ENCODE results near the gene ZCCHC10. TPM values are rescaled to one million over a fixed set of nuclear protein-coding genes. Genes with fewer than 3 reads are reported as not detected.
"Not testable (repeated sequence)": the region's sequence is repeated elsewhere in the genome, so short reads cannot be mapped to it uniquely, and the experiment has no call there.

Gene ZCCHC10
- total and polyA plus RNA-seq, 8 donors = 20.7 to 34.6 (median 29.2) TPM

GRCh38 chr5:133034064-133034463 is 7.7 kb upstream of the ZCCHC10 start:
- intact Hi-C loops (cut with DNase I) = no loop called here
- no peaks in the 10 kb centered on the region for H3K9me3 ChIP-seq
- no peaks in the 10 kb centered on the region for H3K27me3 ChIP-seq
- ATAC-seq (no peak), DNase-seq (no peak)
- no peaks in the 10 kb centered on the region for H3K36me3 ChIP-seq
- no peak overlapping the region for H3K27ac ChIP-seq
- no peak for TF ChIP-seq CTCF (IDR thresholded peaks at IDR 0.05)
- H3K4me1 ChIP-seq = no peaks in the 10 kb centered on the region
- no peak overlapping the region for H3K4me3 ChIP-seq

- no peaks in the 10 kb centered on the region for H3K9me3 ChIP-seq
- no peak overlapping the region for H3K4me3 ChIP-seq
- no peaks in the 10 kb centered on the region for H3K36me3 ChIP-seq
- no peaks in the 10 kb centered on the region for H3K4me1 ChIP-seq
- intact Hi-C loops (cut with DNase I) = no loop called here
- H3K27ac ChIP-seq = no peak overlapping the region
- DNase-seq = no peak
- peak; percentile 64 for ATAC-seq
- H3K27me3 ChIP-seq = no peaks in the 10 kb centered on the region
- TF ChIP-seq CTCF (IDR thresholded peaks at IDR 0.05) = no peak
Measured at GRCh38 chr5:133032852-133033742, 6.7 kb upstream of the ZCCHC10 start.

- intact Hi-C loops (cut with DNase I) = no loop called here
- TF ChIP-seq CTCF (IDR thresholded peaks at IDR 0.05) = no peak
- Histone ChIP-seq H3K4me3 (no peak overlapping the region), H3K36me3 (no peaks in the 10 kb centered on the region), H3K27me3 (no peaks in the 10 kb centered on the region), H3K4me1 (peaks cover 2 to 9% of the 10 kb centered on the region in 2 donors), H3K27ac (no peak overlapping the region), H3K9me3 (no peaks in the 10 kb centered on the region)
- no peak for DNase-seq
- no peak for ATAC-seq
Measured at GRCh38 chr5:133030343-133031005, 4.1 kb upstream of the ZCCHC10 start.

- ATAC-seq = no peak
- H3K36me3 ChIP-seq = no peaks in the 10 kb centered on the region
- DNase-seq = no peak
- peaks cover 11 to 20% of the 10 kb centered on the region in 2 donors for H3K4me1 ChIP-seq
- no peak overlapping the region for H3K27ac ChIP-seq
- no peaks in the 10 kb centered on the region for H3K9me3 ChIP-seq
- no peak overlapping the region for H3K4me3 ChIP-seq
- intact Hi-C loops (cut with DNase I) = no loop called here
- H3K27me3 ChIP-seq = no peaks in the 10 kb centered on the region
- no peak for TF ChIP-seq CTCF (IDR thresholded peaks at IDR 0.05)
Measured at GRCh38 chr5:133029416-133029815, 3.1 kb upstream of the ZCCHC10 start.

- no peak for ATAC-seq
- no peak for DNase-seq
- intact Hi-C loops (cut with DNase I) = no loop called here
Measured at GRCh38 chr5:133026664-133027153, 360 bp upstream of the ZCCHC10 start.

GRCh38 chr5:133019471-133019870 is 6.9 kb downstream of the ZCCHC10 start:
- H3K4me1 ChIP-seq; H3K4me3 ChIP-seq; H3K27me3 ChIP-seq; H3K27ac ChIP-seq; intact Hi-C loops (cut with DNase I); ATAC-seq; DNase-seq; H3K9me3 ChIP-seq: not testable (repeated sequence)
- peaks cover 0 to 49% of the 10 kb centered on the region in 2 donors for H3K36me3 ChIP-seq

More at GRCh38 chr5:133026664-133027153, 360 bp upstream of the ZCCHC10 start:
- TF ChIP-seq CTCF (IDR thresholded peaks at IDR 0.05) = no peak
- Histone ChIP-seq H3K27ac (peak overlapping the region; percentile 60 to 96), H3K36me3 (peaks cover 0 to 10% of the 10 kb centered on the region in 2 donors), H3K9me3 (no peaks in the 10 kb centered on the region), H3K4me1 (peaks cover 11 to 23% of the 10 kb centered on the region in 2 donors), H3K27me3 (no peaks in the 10 kb centered on the region), H3K4me3 (peak overlapping the region; percentile 73 to 93)

All from left lung (tissue), 10 donors.